LoVo (cell line): ENCODE results near the gene PIP4K2A.
"Not testable (repeated sequence)": the region's sequence is repeated elsewhere in the genome, so short reads cannot be mapped to it uniquely, and the experiment has no call there.

ENCODE experiments used
- DNase-seq: peaks from one replicate; pipeline ENCODE4 v3.0.0-alpha.2; 2016; ENCODE audit warnings: low spot score

PIP4K2A gene

DNA sequence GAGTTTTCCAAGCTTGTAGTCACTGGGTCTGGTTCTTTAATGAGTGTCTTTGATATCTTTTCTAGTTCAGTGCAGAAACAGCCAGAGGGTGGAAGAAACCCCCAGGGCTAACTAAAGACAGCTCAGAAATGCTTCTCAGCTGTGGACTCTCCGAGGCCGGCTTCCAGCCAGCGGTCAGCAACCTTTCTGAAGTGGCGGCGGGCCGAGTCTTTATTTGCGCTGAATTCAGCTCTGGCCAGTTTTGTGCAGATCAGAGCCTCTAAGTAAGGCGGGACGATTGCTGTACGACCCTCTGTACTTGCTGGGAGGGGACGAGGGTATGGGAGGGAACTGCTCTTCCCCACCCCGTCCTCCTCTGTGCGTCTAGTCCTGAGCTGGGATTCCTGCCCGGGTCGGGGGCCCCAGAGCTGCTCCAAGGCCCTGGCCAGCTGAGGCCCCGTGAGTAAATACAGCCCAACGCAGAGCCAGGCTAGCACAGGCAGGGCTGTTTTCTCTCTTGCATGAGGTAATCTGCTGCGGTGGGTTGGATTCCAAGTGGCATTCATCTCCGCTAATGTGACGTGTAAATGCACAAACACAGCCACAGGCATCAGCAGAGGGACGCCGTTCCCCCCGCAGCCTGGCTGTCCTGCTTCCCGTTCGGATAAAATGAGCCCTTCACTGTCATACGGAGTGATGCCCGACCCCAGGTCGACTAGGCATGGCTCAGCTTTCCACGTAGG, 159.8 kb downstream of the PIP4K2A start:
- DNase-seq = no peak

DNA sequence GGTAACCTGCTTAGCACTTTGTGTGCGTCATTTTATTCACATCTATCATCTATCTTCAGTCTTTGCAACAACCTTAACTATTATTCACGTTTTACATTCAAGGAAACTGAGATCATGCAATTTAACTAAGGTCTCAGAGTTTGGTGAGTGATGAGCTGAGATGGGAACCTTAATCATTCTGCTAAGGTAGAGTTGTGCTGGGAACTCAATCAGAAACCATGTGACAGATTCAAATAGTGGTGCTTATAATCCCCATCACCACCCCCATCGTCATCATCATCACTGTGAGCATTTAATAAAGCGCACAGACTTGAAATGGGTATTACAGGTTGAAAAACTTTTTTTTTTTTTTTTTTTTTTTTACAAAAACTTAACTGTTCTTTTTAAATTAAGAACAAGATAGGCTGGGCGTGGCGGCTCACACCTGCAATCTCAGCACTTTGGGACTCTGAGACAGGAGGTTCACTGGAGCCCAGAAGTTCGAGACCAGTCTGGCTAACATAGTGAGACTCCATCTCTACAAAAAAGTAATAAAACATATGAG, 160.9 kb downstream of the PIP4K2A start:
- DNase-seq = no peak

DNA sequence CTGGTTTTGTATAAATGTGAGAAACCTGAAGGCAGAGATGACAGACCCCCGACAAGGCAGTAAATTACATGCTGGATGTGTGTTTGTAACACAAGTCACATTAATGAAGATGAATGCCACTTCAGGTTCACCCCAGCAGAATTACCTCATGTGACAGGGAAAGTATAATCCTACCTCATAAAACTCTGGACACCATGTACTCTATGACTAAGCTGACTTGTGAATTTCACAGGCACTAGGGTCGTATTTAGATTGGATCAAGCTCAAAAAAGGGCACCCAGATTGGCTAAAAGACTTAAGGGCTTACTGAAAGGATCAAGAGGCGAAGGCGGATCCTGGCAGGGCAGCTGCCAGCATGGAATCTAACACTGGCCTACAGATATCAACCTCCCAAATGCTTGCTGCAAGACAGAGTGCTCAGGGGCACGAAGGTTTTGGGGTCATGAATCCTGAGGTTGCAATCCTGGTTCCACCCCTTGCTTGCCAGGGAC, 161.4 kb downstream of the PIP4K2A start:
- no peak for DNase-seq

DNA sequence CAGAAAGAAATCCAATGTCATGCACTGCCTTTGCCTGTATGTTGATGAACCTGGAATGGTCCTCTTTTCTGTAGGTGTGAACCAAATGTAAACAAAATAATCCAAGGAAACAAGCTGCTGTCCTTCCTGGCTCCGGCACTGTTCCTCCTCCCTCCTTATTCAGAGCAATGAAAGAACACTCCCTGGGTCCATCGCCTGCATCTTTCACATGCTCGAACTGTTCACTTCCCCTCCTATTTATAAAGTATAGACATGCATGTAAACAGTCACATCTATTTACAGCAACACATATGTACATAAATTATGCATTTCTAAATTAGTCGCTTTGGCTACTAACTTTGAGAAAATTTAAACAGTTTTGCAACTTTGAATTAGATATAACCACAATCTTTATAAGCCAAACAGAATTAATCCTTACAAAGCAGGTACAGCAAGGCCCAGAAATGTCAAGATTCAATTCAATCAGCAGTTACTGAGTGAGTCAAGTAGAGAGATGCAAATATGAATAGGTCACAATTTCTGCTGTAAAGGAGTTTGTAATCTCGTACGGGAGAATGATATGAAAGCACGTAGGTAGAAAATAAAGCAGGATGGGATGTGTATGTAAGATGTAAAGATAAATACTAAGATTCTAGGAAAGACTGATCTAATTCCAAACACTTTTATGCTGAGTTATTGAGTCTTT, 162.6 kb downstream of the PIP4K2A start:
- no peak for DNase-seq

DNA sequence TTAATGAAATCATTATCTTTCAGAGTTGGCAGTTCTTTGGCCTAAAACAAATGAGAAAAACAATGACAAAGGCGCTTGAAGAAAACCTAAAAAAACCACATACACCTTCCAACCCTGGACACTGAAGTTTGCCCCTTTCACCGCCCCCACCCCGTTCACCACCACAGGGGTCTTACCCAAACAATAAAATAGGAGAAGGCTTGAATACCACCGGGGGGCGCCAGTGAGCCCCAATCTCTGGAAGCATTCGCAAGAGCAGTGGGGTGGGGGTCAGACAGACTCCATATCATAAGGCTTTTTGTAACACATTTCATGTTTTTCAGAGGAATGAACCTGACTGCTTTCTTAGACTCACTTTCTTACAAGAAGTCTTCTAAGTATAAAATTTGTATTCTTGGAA, 163.6 kb downstream of the PIP4K2A start:
- no peak for DNase-seq

DNA sequence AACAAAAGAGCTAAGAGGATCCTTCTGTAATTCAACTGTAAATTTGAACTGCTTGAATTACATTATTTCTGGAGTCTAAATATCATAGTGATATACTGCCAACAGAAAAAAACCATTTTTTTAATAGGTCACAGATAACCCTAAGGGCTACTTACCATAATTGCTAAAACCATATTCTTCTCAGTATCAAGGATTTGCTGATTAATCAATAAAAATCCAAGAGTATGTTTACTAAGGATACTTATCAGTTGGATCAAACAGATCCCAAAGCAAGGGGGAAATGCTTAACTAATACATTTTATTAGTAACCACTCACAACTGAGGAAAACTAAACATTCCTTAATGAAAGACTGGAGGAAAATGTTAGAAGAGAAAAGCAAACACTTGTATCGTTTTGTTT, 166.0 kb downstream of the PIP4K2A start:
- no peak for DNase-seq

DNA sequence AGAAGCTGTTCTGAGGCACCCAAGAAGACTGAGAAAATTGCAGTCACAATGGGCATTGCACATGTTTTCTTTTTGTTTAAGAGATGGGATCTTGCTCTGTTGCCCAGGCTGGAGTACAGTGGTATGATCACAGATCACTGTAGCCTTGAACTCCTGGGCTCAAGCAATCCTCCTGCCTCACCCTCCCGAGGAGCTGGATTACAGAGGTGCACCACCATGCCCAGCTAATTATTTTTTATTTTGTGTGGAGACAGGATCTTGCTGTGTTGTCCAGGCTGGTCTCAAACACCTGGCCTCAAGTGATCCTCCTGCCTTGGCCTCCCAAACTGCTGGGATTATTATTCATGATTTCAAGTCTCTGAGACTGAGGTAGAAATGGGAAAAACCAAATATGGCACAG, 168.7 kb downstream of the PIP4K2A start:
- no peak for DNase-seq

DNA sequence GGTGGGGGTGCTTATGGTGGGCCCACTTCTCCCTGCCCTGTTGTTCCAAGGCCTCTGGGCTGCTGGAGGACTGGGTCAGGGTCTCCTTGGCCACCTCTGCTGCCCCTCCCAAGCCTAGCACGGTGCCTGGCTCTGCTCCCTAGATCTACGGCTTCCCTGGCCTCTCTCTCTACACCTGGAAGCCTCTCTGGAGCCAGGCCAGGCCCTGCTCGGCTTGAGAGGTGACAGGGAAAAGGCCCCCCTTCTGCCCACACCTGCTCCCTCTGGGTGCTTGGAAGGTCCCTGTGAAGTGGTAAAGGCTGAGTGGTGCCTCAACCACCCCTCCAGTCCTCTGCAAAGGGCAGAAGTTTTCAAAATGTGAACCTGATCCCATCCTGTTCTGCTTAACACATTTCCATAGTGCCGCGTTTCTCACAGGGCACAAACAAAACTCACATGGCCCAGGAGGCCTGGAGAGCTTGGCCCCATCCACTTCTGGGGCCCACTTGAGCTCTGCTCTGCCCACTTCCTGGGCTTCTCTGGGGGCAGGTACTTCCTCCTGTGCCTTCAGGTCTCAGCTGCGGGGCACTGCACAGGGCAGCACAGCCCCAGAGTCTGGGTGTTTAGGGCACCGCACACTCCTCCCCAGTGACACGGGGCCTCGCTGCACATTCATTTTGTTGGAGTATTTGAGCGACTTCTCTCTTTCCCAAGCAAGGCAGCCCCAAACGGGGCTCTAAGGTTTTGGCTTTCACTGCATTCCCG, 169.9 kb downstream of the PIP4K2A start:
- DNase-seq = no peak

DNA sequence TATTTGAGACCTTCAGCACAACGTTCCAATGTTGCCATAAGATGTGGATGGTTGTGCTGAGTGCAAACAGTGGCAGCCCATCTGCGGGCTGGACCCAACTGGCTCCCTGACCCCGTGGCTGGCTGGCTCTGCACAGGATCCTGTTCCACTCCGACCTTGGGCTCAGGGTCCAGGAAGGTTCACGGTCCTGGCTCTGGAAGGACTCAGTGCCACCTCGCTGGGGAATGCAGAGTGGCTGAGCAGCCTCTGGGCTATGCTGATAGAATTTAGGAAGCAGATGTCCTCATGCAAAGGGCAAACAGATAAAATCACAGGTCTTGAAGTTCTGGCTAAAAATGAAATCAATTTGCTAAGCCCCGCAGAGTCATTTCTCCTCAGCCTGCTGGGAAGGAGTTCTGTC, 171.6 kb downstream of the PIP4K2A start:
- DNase-seq = no peak

DNA sequence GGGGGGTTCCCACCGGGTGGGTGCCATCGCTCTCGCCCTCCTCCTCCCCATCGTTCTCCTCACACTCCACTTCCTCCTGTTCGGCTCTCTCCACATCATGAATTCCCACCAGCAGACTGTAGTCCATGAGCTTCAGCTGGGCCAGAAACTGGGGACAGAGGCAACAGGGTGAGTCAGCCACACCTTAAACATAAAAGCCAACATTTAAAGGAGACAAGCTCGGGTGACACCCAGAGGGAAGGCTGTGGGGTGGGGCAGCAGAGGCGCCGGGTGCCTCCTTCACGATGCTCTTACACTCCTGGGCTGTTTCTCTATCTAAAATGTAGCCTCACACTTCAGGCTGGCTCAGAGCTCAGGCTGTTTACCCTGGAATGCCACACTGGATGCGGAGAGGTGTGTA, 172.5 kb downstream of the PIP4K2A start:
- no peak for DNase-seq

DNA sequence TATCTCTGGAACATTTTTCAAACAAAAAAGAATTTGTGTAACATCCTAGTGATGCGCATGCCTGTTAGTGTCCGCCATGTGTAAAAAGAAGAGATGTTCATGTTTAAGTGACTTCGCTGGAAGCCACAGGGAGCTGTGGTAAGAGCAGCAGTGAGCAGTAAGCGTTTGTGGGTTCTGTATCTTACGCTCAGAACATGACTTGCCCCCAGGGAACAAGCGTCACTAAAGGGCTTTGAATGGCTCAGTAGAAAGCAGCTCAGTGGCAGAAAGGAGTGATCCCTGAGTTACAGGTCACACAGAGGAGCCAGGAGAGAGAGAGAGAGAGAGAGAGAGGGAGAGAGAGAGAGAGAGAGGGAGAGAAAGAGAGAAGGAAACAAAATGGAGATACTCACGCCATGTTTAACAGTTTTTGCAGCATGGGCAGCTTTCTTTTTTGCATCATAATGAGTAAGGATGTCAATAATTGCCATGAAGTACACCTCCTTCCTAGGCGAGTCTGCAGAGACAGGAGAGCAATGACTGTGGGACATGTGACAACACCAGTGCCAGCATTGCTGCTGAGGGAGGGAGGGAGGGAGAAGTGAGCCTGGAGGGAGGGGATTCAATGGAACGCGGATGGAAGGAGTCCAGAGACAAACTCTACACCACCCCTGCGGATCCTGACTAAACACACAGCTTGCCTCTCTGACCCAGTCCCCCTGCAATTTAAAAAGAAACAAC, 174.6 kb downstream of the PIP4K2A start:
- DNase-seq = no peak

DNA sequence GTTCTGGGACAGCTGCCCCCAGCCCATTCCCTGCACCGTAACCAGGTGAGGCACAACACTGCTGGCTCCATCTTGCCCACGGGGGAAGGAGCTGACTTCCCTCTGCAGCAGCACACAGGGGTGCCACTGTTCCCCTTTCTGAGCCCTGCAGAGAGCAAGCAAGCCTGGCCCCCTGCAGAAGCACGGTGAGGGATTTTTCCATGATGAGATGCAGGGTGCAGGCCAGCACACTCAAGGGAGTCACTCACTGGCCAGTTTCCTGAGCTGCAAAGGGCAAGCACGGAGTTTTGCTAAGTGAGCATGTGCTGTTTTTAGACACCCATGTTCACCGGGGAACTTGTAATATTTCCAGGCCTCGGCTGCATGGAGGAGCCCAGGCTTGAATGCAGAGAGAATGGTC, 176.6 kb downstream of the PIP4K2A start:
- DNase-seq = no peak

DNA sequence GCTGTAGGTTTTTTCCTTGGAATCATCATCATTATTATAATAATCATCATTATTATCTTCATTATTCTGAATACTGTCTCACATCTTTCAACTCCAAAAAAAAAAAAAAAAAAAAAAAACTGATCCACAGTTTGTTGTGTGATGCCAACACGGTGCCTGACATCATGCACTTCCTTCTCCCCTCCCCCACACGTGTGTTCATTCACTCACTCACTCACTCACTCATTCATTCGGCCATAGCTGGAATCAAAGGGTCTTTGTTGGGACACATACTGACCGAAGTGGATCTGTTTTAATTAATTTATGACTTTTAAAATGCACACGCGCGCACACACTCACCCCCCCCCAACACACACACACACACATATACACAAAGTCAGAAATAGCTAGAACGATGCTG, 177.8 kb downstream of the PIP4K2A start:
- no peak for DNase-seq

DNA sequence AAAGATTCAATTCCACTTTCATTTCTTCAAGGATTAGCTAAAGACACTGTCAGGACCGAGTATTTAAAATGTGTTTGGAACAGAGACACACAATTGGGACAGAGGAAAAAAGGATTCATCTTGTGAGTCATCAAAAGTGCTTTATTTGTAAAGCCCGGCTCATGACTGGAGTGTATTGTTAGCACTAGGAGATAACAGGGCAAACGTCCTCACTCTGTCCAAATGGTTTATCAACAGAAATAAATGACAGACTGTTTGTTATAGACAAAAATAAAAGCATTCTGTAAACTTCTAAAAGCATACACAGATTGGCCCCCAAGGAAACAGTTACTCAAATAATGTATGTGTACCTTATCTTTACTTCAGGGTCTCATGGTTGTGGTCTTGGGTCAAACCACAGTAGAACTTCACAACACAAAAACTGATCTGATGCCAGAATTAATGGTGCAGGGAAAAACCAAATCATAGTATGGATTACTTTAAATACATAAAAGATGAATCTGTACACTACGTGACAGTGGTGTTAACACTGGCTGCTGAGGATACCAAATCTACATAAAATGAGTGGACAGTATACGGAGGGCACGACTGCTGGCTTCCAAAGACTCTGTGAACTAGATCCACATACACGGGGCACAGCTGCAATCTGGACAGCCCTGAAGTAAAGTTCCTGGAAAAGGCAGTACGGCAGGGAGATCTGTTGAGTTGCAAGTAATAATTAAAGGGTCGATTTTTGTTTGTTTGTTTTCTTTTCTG, 179.4 kb downstream of the PIP4K2A start:
- DNase-seq = no peak

DNA sequence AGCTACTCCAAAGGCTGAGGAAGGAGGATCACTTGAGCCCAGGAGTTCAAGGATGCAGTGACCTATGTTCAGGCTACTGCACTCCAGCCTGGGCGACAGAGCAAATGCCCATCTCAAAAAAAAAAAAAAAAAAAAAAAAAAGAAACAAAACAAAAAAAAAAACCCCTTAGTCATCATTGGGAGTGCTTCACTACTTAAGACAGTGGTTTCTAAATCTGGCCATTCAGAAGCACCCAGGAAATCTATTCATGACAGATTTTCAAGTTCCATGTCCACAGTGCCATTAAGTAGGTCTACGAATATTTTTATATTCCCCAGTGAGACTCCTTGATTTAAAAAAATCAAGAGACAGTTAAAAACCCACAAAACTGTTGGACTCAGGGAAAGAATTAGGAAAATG, 182.9 kb downstream of the PIP4K2A start:
- no peak for DNase-seq

DNA sequence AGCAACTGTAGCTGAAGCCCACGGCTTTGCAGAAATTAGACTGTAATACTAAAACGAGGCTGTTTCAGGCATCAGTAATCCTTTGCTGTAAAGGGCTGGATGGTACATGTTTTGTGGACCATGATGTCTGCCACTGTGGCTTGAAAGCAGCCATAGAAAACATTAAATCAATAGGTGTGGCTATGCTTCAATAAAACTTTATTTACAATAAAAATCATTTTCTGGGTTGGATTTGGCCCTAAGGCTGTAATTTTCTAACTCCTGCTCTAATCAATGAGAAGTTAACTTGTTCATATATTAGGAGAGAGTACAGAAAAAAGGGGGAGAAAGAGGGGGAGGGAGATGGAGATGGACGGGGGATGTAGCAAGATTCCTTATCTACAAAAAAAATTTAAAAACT, 183.4 kb downstream of the PIP4K2A start:
- DNase-seq = no peak

DNA sequence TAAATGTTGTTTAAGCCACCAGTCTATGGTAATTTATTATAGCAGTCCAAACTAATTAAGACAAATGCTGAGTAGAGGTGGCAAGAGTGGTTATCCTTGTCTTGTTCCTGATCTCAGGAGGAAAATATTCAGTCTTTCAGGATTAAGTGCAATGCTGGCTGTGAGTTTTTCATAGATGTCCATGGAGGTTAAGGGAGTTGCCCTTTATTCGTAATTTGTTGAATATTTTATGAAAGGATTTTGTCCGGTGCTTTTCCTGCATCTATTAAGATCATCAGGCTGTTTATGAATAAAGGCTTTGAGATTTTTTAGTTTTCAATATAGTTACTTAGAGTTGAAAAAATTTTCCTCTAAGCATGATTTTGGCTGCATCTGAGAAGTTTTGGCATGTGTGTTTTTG, 186.9 kb downstream of the PIP4K2A start:
- no peak for DNase-seq

DNA sequence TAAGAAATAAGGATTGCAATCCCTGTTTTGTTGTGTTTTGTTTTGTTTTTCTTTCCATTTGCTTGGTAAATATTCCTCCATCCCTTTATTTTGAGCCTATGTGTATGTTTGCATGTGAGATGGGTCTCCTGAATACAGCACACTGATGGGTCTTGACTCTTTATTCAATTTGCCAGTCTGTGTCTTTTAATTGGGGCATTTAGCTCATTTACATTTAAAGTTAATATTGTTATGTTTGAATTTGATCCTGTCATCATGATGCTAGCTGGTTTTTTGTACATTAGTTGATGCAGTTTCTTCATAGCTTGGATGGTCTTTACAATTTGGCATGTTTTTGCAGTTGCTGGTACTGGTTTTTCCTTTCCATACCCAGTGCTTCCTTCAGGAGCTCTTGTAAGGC, 190.0 kb downstream of the PIP4K2A start:
- DNase-seq = not testable (repeated sequence)

DNA sequence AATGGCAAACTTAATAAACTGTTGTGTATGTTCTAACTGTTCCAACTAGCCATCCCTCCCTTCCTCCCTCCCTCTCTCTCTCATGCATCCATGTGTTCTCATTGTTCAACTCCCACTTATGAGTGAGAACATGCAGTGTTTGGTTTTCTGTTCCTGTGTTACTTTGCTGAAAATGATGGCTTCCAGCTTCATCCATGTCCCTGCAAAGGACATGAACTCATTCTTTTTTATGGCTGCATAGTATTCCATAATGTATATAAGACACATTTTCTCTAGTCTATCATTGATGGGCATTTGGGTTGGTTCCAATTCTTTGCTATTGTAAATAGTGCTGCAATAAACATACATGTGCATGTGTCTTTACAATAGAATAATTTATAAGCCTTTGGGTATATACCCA, 193.7 kb downstream of the PIP4K2A start:
- not testable (repeated sequence) for DNase-seq

DNA sequence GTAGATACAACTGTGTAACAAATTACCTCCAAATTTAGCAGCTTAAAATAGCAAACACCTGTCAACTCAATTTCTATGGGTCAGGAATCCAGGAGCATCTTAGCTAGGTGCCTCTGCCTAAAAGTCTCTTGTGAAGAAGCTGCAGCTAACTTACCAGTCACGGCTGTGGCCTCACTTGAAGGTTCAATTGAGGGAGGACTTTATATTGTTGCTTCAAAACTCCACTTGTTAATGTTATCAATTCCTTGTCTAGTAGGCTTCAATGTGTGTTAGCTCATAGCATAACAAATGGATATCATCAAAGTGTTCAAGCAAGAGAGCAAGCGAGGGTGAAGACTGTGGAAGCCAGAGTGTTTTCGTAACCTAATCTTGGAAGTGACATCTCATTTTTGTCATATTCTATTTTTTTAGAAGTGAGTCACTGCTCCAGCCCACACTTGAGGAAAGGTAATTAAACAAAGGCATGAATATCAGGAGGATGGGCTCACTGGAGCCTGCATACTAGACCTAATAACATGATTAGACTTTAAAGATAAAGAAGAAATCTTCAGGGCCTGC, 196.1 kb downstream of the PIP4K2A start:
- no peak for DNase-seq

DNA sequence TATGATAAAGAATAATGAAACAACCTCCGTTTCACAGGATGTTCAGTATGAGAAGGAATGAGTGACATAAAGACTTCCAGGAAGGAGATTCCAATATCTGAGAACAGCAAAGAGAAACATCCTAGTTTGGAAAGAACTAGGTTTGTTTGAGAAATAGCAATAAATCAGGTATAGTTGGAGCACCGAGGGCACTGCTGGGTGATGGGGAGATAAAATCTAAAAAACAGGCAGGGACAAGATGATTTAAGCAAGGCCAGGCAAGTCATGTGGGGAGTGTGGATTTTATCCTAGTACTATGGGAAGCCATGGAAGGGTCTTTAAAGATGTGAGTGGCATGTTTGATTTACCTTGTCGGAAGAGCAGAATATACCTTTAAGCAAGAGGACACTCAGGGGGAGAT, 199.4 kb downstream of the PIP4K2A start:
- no peak for DNase-seq
